GM12864 (cell line): ENCODE results near the gene PHB1.
"Not testable (repeated sequence)": the region's sequence is repeated elsewhere in the genome, so short reads cannot be mapped to it uniquely, and the experiment has no call there.

Experiments
- DNase-seq: peaks from one replicate; pipeline ENCODE4 v3.0.0-alpha.2; 2011; ENCODE audit warnings: low read depth
- H3K4me3 ChIP-seq: 2 replicates; pipeline ENCODE4 v1.5.1; 2011; ENCODE audit warnings: mild to moderate bottlenecking, low read depth, low read length, control low read depth
- CTCF ChIP-seq: IDR thresholded peaks from 2 replicates; pipeline ENCODE4 v1.5.1; 2011; ENCODE audit warnings: low read depth, mild to moderate bottlenecking, moderate library complexity, low read length, control low read depth, inconsistent platforms; ENCODE audit errors: missing control alignments

The PHB1 gene

DNA sequence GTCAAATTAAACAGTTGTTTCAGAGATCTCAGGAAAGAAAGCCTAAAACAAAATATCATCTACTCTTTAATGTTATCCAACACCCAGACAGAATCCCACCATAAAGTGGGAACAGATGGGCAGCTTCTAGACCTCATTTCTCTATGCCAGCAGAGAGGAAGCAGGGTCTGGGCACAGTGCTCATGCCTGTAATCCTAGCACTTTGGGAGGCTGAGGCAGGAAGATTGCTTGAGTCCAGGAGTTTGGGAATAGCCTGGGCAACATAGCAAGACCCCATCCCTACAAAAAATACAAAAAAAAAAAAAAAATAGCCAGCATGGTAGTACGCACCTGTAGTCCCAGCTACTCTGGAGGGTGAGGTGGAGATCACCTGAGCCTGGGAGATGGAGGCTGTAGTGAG lies 39.1 kb downstream of the PHB1 start:
- TF ChIP-seq CTCF, result no peak
- no peak overlapping the region for H3K4me3 ChIP-seq
- DNase-seq, result no peak

- TF ChIP-seq CTCF, result no peak
- no peak for DNase-seq
- H3K4me3 ChIP-seq, result no peak overlapping the region
Measured at GRCh38 chr17:49373115-49373514, 41.6 kb downstream of the PHB1 start.

GRCh38 chr17:49372425-49372824 lies 42.3 kb downstream of the PHB1 start:
- no peak for DNase-seq
- TF ChIP-seq CTCF, result no peak
- H3K4me3 ChIP-seq, result no peak overlapping the region

DNA sequence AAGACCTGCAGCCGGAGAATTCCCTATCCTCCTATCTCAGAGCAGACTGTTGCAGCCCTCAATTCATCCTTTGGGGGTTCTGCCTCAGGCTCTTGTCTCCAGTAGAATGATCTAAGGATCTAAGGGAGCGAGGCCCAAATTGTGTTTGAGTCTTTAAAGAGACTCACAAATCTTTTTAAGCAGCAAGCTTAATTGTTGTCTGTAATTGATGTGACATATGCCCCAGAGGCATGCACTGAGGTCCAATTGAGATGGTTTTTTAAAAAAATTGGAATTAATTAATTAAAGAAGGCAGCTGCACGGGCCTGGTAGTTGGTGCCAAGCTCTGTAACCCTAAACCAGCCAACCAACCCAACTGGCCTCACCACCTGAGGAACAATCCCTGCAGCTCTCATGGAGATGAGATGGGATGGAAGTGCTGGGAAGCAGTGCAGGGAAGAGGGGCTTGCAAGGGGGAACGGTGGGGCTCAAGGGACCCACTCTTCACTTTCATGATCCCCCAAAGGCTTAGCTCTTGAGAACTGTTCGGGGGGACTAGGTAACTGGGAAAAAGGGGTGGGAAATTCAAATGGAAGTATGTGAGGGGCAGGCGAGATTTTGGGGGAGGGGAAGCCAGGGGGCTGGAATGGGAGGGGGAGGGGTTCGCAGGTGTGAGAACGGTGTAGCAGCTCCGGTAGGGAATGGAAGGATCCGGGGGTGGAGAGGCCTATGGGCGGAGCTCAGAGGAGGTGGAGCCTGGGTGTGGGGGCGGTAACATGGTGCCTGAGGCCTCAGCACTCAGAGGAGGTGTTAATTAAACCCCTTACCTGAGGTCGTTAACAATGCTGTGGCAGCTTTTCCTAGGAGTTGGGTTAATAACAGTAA lies 43.5 kb downstream of the PHB1 start:
- DNase-seq, result no peak
- H3K4me3 ChIP-seq, result no peak overlapping the region
- TF ChIP-seq CTCF, result no peak

- no peak for DNase-seq
- no peak for TF ChIP-seq CTCF
Measured at GRCh38 chr17:49369760-49370159, 44.9 kb downstream of the PHB1 start.

DNA sequence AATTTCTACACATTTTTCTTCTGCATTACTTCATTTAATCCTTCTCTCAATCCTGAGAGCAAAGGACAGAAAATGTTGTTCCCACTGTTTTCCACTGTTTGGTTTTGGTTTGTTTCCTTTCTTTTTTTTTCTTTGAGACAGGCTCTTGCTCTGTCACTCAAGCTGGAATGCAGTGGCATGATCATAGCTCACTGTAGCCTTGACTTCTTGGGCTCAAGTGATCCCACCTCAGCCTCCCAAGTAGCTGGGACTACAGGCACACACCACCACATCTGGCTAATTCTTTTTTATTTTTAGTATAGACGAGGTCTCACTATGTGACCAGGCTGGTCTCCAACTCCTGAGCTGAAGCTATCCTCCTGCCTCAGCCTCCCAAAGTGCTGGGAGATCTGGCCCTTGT lies 45.6 kb downstream of the PHB1 start:
- no peak overlapping the region for H3K4me3 ChIP-seq
- no peak for DNase-seq
- TF ChIP-seq CTCF, result no peak

More at GRCh38 chr17:49369760-49370159, 44.9 kb downstream of the PHB1 start:
- H3K4me3 ChIP-seq, result no peak overlapping the region

DNA sequence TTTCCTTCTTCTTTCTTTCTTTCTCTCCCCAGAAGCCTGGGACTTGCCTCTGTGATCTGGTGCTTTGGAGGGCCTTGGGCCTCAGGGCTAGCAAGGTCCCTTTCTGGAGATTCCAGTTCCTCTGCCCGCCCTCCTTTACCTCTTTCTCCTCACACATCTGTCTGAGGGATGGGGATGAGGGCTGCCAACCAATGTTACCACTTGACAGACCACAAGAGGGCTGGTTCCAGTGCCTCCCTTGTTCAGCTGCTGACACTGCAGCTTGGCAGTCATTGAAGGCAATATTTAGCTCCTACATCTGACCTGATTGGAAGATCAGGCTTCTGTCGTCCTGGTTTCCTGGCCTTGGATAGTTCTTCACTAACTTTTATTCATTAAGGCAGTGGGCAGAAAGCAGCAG lies 49.0 kb downstream of the PHB1 start:
- TF ChIP-seq CTCF, result peak; percentile 31
- no peak for DNase-seq
- no peak overlapping the region for H3K4me3 ChIP-seq

GRCh38 chr17:49365126-49365525 lies 49.6 kb downstream of the PHB1 start:
- H3K4me3 ChIP-seq, DNase-seq: not testable (repeated sequence)
